GM18909 (cell line): ENCODE results near the gene SH3RF2.

ENCODE experiments used
- ATAC-seq: cut with Tn5 transposase; IDR thresholded peaks from one replicate; pipeline ENCODE4 v1.9.1; 2021; ENCODE audit warnings: mild to moderate bottlenecking; ENCODE audit not compliant: unreplicated experiment, poor library complexity

Gene SH3RF2

DNA sequence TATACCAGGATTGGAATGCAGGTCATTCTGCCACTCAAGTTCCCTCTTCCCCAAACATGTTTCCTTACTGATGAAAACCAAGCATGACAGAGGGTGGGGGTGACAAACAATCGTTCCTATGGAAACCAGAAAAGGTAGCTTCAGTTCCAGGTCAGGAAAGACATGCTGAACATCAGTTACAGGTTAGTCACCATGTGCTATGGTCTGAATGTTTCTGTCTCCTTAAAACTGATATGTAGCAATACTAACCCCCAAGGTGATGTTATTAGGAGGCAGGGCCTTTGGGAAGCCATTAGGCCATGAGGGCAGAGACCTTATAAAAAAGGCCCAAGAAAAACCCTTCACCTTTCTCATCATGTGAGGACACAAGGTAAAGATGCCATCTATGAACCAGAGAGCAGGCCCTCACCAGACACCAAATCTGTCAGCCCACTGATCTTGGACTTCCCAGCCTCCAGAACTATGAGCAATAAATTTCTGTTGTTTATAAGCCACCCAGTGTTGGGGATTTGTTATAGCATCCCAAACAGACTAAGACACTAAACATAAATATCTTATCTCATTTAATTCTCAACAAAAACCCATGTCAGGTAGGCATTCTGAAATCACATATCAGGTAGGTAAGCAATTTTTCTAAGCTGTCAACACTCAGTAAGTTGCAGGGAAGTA is 15.7 kb upstream of the SH3RF2 start:
- no peak for ATAC-seq

DNA sequence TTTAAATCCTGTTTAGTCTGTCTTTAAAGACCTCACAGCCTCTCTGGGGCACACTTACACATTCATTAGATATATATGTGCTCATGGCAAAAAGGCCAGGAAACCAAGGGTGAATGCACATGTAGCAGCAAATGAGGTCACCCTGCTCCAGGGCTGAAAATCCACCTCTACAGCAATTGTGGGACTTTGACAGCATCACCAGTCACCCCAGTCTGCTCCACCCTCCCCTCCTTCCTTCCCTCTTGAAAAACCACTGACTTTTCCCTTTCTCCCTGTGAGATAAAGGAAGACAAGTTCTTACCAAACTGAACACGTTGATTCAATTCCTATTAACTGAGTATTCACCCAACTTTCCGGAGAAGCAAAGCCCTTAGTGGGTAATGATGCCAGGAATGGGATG is 15.2 kb upstream of the SH3RF2 start:
- no peak for ATAC-seq

DNA sequence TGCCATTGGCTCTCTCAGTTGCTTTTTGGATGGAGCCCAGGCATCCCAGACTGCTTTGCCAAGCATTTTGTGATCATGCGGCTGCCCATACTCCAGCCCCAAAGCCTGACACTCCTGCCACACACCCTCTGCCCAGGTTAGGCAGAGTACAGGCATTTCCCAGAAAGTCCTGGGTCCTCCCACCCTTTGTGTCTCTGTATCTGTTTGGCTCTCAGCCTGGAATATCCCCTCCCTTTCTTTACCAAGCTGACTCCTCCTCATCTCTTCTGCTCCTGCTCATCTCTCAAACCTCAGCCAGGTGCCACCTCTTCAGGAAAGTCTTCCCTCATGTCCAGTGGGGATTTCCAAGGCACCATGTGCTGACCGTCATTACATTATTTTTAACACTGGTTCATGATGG is 14.3 kb upstream of the SH3RF2 start:
- no peak for ATAC-seq

DNA sequence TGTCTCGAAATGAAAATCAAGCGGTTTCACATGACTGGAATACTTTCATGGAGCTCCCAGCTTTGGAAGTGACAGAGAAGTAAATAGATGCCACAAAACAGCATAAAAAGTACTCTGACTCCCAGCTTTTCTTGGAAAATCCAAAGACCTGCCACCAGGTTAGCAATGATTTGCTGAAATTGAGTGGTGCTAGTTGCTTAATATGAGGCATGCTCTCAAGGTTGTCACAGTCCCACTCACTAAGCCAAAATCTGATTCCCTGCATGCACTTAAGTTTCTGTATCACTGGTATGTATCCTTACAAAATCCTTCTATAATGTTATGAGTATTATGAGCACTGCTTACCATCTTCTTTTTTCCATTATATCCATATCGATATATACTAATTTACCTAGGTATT is 13.0 kb upstream of the SH3RF2 start:
- ATAC-seq = no peak

DNA sequence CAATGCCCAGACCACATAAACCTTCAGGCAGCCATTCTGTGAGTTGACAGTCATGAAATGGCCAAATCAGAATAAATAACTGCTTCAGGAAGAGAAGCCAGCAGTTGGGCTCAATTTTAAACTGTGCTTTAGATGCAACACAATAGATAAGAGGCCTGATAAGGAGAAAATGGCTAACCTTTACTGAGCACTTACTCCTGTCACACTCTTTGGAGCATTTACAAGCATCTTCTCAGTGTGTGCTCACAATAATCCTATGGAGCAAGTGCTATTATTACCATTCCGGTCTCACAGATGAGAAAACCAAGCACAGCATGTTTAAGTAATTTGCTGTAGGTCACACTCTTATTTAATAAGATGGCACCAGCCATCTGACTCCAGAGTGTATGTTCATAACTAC is 11.5 kb upstream of the SH3RF2 start:
- no peak for ATAC-seq

DNA sequence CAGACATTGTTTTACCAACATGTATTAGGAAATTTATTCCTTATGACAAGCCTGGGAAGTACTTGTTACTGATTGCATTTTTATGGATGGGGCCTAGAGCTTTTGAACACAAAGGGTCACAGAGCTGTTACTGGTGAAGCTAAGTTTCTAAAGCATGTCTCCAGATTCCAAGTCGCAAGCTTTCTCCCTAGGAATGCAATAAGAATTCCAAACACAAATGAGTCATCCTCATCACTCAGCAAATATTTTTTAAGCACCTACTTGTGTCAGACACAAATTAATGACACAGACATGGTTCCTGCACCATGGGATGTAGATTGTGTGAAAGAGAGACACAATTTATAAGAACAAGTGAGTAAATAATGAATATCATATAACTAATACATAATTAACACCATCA is 11.0 kb upstream of the SH3RF2 start:
- ATAC-seq = no peak

DNA sequence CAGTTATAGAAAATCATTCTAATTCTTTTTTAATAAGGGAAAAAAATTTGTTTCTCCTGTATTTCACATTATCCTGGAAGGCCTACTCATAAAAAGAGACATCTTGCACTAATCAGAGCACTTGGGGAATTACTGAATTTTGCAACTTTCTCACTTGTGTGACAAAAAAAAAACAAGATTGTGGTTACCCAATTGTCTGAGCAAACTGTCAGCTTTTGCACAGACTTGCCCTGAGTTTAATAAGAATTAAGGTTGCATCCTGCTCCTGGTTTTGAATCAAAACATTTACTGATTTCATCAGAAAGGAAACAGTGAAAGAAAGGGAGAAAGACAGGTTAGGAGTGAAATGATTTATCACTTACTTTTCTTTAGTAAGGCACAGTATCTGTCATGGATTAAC is 10.6 kb upstream of the SH3RF2 start:
- ATAC-seq = no peak

DNA sequence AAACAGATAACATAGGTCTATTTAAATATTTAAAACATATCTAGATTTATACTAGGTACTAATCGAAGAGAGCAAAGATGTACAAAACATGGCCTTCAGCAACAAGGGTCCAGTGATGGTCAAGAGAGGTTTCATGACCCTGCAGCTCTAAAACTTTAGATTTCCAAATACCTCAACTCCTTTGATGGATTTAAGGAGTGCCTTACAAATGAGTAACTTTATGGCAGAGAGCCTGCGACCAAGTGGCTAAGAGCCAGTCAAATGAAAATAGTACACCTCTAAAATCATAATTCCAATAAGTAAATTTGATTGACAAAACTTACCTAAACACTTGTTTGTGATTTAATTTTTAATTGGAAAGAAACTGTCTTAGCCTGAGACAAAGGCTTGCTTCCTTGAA is 4.7 kb upstream of the SH3RF2 start:
- no peak for ATAC-seq

DNA sequence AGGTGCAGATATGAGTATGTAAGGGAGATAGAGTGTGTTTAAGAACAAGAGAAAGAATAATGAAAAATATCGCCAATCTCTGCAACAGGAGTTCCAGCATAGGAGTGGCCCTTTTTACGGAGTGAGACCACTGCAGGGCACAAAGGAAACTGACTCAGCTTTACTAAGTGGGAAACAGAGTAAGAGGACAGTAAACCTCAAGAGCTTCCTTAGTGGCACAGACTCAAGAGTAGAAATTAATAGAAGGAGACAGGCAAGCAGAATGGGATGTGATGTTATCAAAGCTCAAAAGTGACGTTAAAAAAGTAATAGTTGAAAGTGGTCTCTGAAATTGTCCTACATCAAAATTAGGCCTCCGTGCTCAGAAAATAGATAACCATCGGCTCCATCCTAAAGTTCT is 2.1 kb upstream of the SH3RF2 start:
- no peak for ATAC-seq

DNA sequence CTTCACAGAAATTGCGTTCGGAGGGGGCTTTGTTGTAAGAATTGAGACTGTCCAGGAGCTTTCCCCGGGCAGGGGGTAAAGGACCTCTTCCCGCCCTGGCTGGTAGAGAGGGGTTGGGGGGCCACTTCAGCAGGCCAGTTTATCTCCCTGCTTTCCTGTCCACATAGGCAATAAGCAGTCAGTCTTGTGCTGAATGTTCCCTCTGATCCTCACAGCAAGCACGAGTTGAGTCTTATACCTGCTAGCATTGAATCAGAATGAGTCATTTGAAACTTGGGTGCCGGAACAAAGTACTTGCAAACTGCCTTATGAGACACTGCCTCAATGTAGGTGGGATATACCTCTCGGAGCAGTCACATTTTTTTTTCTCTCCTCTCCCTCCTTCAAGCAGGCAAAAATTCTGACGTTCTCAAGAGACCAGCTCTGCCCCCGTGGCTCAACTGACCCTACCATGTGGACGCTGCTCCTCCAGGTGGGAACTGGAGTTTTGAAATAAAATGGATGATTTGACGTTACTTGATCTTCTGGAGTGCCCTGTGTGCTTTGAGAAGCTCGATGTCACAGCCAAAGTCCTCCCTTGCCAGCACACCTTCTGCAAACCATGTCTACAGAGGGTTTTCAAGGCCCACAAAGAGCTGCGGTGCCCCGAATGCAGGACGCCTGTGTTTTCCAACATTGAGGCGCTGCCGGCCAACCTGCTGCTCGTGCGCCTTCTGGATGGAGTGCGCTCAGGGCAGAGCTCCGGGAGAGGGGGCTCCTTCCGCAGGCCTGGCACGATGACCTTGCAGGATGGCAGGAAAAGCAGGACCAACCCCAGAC is 1.3 kb downstream of the SH3RF2 start:
- ATAC-seq = no peak

DNA sequence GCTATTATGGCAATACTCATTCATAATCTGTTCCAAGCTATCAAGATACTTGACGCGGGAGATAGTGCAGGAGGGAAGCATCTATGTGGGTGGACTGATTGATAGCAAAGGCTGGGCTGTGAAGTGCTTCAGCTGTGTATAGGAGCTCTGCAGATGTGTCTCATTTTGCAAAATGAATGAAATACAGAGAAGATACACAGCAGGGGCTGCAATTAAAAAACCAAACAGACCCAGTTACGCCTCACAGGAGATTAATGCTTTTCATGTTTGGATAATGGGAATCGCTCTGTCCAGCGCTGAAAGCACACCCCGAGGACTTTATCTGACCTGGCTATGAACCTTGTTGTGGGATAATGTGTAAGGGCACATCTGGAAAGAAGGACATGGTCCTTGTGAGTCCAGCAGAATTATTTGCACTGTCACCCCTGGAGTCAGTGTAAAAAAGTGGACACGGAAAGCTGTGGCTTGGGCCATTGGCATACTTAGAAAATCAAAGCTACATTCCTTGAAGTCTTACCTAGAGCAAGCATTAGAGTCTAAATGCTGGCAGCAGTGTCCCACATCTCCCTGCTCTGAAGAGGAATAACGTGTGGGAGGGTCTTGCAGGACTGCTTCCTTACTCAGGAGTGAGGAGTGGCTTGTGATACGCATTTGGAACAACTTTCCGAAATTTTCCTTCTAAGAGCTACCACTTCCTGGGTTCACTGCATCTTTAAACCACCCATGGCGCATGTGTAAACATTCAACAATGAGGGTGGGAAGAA is 2.6 kb downstream of the SH3RF2 start:
- ATAC-seq = no peak

DNA sequence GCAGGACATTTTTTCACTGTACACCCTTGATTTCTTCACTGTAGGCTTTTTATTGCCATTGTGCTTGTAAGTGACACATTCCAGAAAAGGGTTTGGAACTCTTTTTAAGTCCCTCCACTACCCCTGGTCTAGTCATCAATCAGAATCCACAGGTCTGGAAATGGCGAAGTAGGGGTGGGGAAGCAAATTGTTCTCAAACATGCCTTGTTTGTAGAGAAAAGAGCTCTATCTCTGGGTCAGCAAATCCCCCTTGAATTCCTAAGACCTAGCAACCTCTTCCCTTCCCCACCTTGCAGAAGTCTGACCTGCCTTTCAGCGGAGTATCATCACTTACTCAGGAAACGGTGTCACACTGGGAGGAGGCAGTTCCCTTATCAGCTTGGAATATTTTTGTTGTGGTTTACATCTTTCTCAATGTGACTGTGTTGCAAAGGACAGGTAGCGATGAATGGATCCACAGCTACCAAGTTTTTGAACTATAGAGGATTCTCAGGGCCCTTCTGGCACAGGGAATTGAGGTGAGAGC is 3.2 kb downstream of the SH3RF2 start:
- no peak for ATAC-seq

DNA sequence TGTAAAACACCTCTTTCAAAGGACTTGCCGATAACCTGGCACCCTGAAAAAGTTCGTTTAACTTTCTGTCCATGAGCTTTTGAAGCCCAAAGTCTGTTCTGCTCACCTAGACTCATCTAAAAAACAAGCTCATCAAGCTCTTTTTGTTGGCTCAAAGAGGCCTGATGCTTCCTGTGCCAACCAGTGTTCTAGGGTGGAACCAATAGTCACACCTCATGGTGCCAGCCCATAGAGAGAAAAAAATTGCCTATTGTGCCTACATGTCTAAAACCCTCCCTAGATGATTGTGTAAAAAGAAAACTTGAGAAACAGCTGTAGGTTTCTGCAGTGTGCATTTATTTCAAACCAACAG is 4.7 kb downstream of the SH3RF2 start:
- ATAC-seq = no peak

DNA sequence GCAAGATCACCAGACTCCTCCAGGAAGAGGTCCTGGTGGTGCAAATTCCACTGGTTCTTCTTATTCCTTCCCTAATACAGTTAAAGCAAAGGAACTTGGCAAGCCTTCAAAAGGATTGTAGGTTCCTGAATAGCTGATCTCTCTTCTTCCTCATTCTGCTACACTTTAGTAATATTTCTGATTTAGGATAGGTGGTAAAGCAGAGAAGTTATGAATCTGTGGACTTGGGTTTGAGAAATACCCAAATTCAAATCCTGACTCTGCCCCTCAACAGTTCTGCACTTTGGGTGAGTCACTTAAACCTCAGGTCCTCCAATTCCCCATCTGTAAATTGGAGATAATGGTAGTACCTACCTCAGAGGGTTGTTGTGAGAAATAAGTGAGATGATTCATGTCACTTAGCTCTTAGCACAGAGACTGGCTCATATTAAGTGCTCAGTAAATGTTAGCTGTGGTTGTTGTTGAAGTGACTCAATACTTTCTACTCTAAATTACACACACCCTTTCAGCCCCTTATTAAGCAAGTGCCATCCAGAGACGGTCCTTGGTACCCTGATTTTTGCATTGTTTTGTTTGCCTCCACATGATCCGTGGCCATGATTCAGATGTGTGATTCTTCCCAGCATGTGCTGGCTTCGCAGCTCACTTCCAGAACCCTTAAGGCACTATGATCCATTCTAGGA is 5.2 kb downstream of the SH3RF2 start:
- no peak for ATAC-seq

DNA sequence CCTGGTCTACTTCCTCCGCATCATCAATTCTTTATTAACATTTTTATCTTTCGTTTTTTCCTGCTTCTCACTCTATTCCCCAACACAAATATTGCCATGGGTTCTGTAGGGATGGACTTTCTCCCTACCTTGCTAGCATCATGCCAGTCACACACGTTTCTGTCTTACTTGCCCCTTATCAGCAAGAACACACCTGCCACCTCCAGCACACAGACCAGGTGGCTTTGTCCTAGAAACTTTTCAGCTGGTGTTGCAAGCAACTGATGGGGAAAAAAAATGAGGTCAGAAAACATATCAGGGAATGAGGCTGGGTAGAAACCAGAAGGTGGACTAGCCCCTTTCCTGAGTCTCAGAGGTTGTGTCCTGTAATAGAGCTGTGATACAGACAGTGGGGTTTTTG is 5.8 kb downstream of the SH3RF2 start:
- ATAC-seq = no peak

DNA sequence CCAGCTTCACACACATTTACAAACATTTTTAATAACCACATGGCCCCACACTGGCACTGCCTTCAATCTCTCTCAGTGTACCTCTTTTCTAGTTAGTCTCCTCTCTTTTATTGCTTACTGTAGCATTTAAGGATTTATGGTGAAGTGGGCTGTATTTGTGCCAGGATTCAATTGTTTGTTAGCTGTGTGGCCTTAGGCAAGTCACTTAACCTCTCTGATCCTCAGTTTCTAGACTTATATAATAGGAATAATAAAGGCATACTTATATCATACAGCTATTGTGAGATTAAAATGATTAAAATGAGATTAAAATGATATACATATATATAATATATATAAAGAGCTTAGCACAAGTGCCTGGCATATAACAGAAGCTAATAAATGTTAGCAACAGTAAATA is 6.4 kb downstream of the SH3RF2 start:
- no peak for ATAC-seq

DNA sequence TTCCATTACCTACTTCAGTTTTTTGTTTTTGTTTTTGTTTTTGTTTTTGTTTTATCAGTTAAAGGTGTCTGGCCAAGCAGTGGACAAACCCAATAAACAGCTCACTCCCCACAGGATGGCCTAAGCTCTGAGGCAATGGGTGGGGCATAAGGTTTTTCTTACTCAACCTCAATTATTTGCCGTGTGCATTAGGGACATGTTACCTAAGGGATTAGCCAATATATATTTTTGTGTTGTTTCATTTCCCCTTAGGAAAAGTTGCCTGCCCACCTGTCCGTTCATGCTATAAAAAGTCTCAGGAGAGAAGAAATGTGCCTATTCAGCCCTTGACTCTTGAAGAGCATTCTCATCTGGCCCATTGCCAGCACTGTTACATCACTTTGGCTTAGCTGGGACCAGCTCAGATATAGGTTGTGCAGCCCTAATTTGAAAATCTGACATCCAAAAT is 7.3 kb downstream of the SH3RF2 start:
- no peak for ATAC-seq

DNA sequence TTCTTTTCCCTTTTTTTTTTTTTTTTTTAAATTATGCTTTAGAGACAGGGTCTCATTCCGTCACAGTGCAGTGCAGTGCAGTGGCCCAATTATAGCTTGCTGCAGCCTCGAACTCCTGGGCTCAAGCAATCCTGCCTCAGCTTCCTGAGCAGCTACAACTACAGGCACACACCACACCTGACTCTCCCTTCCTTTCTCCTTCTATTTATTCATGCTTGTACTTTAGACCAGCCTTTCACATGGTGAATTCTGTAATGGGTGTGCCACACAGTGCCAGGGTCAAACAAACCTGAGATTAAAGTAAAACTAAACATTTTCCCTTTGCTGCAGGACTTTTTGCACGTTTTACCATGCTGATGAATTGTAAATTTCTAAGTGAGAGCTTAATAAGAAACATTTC is 8.0 kb downstream of the SH3RF2 start:
- no peak for ATAC-seq

DNA sequence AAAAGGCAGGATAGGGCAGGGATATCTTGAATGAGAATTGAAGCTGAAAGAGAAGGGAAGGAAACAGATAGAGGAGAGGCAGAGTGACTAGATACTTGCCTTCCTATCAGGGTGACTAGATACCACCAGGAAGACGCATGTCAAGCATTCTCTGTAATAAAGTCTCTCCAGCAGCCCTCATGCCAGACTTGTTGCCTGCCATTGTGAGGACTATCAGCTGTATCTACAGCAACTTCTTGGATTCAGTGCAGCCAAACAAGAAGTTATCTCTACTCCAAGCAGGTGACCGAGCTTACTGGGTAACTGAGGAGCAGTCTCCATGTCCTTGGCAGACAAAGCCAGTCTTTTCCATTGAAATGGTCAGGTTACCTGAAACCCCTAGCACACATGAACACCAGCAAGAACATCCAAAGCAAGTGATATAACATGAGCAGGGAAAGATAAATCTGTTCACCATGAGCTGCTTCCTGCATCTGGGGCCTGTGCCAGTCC is 9.3 kb downstream of the SH3RF2 start:
- ATAC-seq = no peak

DNA sequence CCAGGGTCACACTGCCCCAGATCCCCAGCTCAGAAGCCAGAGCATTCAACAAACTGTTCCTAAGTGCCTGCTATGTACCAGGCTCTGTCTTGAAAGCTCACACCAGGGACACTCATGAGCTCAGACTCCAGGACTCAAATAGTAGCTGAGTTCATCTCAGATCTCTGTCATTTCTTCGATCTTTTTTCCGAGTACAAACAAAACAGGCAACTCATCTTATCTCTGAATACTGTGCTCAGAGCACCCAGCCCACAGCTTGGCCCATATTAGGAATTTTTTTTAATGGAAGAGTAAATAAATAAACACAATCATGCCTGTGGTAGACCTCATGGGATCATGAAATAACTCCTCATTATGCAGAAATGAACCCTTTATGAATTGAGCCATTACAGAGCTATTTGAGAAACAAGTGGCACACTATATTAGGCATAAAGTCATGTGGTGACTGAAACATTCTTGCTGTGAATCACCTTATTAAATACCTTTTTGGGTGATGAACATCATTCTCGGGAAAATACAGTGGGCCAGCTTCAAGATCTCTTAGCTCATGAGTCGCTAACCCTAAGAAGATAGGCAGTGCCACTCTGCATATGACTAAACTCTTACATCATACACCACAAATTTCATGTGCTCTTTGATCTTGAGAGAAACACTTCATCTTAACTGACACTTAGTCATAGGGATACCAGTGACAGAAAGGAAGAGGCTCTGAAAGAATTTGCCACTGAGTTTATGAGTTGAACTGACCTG is 9.9 kb downstream of the SH3RF2 start:
- peak; percentile 93 for ATAC-seq
